ENCODE data around the gene DYNC1I1. TPM values are rescaled to one million over a fixed set of nuclear protein-coding genes. Genes with fewer than 3 reads are reported as not detected.

The DYNC1I1 gene
- total and polyA plus RNA-seq, 10 donors: 0.21 to 7.5 (median 0.86) TPM

DNA sequence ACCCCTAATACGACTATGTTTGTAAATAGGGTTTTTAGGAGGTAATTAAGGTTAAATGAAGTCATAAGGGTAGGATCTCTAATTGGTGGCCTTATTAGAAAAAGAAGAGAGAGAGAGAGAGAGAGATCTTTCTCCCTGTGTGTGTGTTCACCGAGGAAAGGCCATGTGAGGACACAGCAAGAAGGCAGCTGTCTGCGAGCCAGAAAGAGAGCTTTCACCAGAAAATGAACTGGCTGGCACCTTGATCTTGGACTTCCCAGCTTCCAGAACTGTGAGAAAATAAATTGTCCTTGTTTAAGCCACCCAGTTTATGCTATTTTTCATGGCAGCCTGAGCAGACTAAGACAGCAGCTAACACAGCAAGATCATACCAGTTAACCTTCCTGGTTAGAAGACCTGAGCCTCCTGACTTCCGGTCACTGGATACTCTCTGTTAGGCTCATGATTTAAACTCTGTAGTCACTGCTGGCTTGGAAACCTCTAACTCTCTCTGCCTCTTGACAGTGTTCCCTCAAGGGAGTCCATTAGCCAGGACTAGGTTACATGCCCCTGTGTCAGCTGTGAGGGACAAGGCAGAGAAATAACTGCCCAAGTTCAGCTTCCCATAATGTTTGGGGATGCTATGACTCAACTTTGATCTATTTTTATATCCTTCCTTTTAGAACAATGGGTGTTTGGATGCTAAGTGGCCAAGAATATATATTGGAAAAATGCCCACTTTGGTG lies 102.3 kb downstream of the DYNC1I1 start:
- Histone ChIP-seq H3K4me3 (no peak overlapping the region), H3K9me3 (peaks cover 0 to 18% (median 7%) of the 10 kb centered on the region in 8 donors), H3K27ac (no peak overlapping the region), H3K4me1 (no peaks in the 10 kb centered on the region), H3K36me3 (no peaks in the 10 kb centered on the region), H3K27me3 (replicated peaks in 1 of 7) (no peaks in the 10 kb centered on the region)
- intact Hi-C loops (cut with DNase I; ENCODE audit: low total_unique reads): no loop called here
- TF ChIP-seq POLR2A (IDR thresholded peaks at IDR 0.05): no peak
- TF ChIP-seq, protein P1, sequence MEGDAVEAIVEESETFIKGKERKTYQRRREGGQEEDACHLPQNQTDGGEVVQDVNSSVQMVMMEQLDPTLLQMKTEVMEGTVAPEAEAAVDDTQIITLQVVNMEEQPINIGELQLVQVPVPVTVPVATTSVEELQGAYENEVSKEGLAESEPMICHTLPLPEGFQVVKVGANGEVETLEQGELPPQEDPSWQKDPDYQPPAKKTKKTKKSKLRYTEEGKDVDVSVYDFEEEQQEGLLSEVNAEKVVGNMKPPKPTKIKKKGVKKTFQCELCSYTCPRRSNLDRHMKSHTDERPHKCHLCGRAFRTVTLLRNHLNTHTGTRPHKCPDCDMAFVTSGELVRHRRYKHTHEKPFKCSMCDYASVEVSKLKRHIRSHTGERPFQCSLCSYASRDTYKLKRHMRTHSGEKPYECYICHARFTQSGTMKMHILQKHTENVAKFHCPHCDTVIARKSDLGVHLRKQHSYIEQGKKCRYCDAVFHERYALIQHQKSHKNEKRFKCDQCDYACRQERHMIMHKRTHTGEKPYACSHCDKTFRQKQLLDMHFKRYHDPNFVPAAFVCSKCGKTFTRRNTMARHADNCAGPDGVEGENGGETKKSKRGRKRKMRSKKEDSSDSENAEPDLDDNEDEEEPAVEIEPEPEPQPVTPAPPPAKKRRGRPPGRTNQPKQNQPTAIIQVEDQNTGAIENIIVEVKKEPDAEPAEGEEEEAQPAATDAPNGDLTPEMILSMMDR (IDR thresholded peaks at IDR 0.05 in 8 of 11, conservative IDR thresholded peaks at IDR 0.05 in 3 of 11): no peak
- TF ChIP-seq POLR2AphosphoS5 (IDR thresholded peaks at IDR 0.05): no peak
- WGBS, 5 donors: 79 to 85% (median 83%) methylated on average over 4 of the region's 4 CpGs
- no peak for DNase-seq

DNA sequence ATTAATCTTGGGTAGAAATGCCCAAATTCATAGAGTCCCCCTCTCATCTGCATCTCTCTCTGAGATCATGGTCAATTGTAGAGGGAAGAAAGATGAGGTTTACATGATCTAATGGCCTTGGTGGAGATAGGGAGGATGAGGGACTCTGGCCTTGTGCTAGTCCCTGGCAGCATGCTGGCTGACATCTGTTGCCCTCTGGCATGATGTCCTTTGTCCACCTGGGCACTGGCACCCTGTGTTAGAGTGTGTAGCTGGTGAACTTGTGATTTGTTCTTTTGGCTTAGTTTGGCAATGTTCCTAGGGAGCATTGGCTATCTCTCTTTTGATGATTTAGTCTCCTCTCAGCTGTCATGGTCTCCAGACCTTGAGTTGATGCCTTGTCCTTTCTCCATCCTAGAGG lies 103.2 kb downstream of the DYNC1I1 start:
- intact Hi-C loops (cut with DNase I; ENCODE audit: low total_unique reads): no loop called here
- H3K4me3 ChIP-seq: no peak overlapping the region
- H3K36me3 ChIP-seq: no peaks in the 10 kb centered on the region
- H3K27me3 ChIP-seq (replicated peaks in 1 of 7): no peaks in the 10 kb centered on the region
- no peak overlapping the region for H3K27ac ChIP-seq
- no peak for TF ChIP-seq POLR2AphosphoS5 (IDR thresholded peaks at IDR 0.05)
- no peaks in the 10 kb centered on the region for H3K4me1 ChIP-seq
- no peak for DNase-seq
- H3K9me3 ChIP-seq: peaks cover 0 to 18% (median 7%) of the 10 kb centered on the region in 8 donors

DNA sequence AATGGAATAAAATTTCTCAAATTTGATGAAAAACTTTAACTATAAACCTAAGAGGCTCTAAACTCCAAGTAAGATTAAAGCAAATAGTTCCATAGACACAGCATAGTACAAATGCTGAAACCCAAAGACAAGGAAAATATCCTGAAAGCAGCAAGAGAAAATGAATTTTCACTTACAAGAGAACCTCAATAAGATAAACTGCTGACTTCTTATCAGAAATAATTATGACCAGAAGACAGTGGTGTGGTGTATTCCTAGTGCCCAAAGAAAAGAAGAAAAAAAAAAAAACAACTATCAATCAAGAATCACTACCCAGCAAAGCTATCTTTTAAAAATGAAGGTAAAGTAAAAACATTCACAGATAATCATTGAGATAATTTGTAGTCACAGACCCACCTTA lies 106.3 kb downstream of the DYNC1I1 start:
- TF ChIP-seq, protein P1 (IDR thresholded peaks at IDR 0.05 in 8 of 11, conservative IDR thresholded peaks at IDR 0.05 in 3 of 11): no peak
- TF ChIP-seq POLR2A (IDR thresholded peaks at IDR 0.05): no peak
- TF ChIP-seq POLR2AphosphoS5 (IDR thresholded peaks at IDR 0.05): no peak
- no peak for DNase-seq
- Histone ChIP-seq H3K4me3 (no peak overlapping the region), H3K9me3 (peaks cover 0 to 18% (median 7%) of the 10 kb centered on the region in 8 donors), H3K4me1 (no peaks in the 10 kb centered on the region), H3K27me3 (replicated peaks in 1 of 7) (no peaks in the 10 kb centered on the region), H3K36me3 (no peaks in the 10 kb centered on the region), H3K27ac (no peak overlapping the region)
- intact Hi-C loops (cut with DNase I; ENCODE audit: low total_unique reads): no loop called here

DNA sequence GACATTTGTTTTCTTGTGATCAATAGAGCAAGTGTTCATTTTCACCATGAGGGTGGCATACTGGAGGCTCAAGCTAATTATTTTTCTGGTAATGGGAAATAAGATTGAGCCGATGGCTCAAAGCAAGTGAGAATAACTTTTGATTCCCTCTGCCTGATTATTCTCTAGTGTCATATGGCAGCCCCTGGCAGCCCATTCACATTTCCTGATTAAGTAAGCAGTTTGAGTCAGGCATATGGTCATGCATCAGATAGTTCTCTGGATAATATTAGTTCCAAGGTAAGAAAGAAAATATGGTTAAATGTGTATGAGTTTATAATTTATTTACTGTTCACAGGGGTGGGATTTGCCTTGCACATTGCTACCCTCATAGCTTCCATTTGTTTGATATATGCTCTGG lies 109.2 kb downstream of the DYNC1I1 start:
- TF ChIP-seq, protein P1 (IDR thresholded peaks at IDR 0.05 in 8 of 11, conservative IDR thresholded peaks at IDR 0.05 in 3 of 11): no peak
- TF ChIP-seq POLR2A (IDR thresholded peaks at IDR 0.05) (no peak), POLR2AphosphoS5 (IDR thresholded peaks at IDR 0.05) (no peak)
- 74 to 95% (median 86%) methylated on average over 1 of the region's 1 CpG for WGBS, 5 donors
- Histone ChIP-seq H3K36me3 (no peaks in the 10 kb centered on the region), H3K27ac (no peak overlapping the region), H3K4me1 (no peaks in the 10 kb centered on the region), H3K27me3 (replicated peaks in 1 of 7) (no peaks in the 10 kb centered on the region), H3K4me3 (no peak overlapping the region), H3K9me3 (peaks cover 0 to 18% (median 7%) of the 10 kb centered on the region in 8 donors)
- DNase-seq: no peak
- intact Hi-C loops (cut with DNase I; ENCODE audit: low total_unique reads): no loop called here
